H1 (cell line): ENCODE measurements around the gene RCBTB1. TPM values are rescaled to one million over a fixed set of nuclear protein-coding genes. Genes with fewer than 3 reads are reported as not detected.

Experiments used
- CTCF ChIA-PET: fragments of 300-600 bp; sonication (Branson Sonifier 250); formaldehyde crosslinking; loops from one replicate; lab custom pipeline; 2021; ENCODE audit not compliant: partially characterized antibody; lab: Charles Lee
- POLR2A ChIA-PET: fragments of 300-600 bp; sonication (Branson Sonifier 250); formaldehyde crosslinking; loops from one replicate; lab custom pipeline; 2021; ENCODE audit warnings: inconsistent platforms; ENCODE audit not compliant: partially characterized antibody; lab: Charles Lee
- DNase-seq, 2 experiments: peaks; one replicate each; pipeline versions ENCODE4 v3.0.0 to v3.0.0-alpha.2; 2010 to 2022; ENCODE audit warnings: low spot score in 2 of 2, low read depth in 1 of 2, mixed read lengths in 1 of 2
- FAIRE-seq: peaks from 2 replicates; lab custom pipeline; 2011; peaks lifted over from hg19 to GRCh38; lab: Jason Lieb, UNC
- H2AFZ ChIP-seq: 2 replicates; pipeline ENCODE4 v1.8.1; 2012; ENCODE audit warnings: low read length, inconsistent platforms
- H2AK5ac ChIP-seq: 2 replicates; pipeline ENCODE4 v1.6.1; 2013; ENCODE audit warnings: low read depth, low read length
- H2BK120ac ChIP-seq: replicated peaks from 2 replicates; pipeline ENCODE3; 2013; ENCODE audit warnings: low read depth, low read length, inconsistent platforms
- H2BK12ac ChIP-seq: 2 replicates; pipeline ENCODE4 v1.6.1; 2013; ENCODE audit warnings: low read depth, low read length
- H2BK15ac ChIP-seq: 2 replicates; pipeline ENCODE4 v1.6.1; 2013; ENCODE audit warnings: low read length
- H2BK20ac ChIP-seq: 2 replicates; pipeline ENCODE4 v1.6.1; 2013; ENCODE audit warnings: low read length
- H2BK5ac ChIP-seq: 2 replicates; pipeline ENCODE4 v1.6.1; 2013; ENCODE audit warnings: low read depth, low read length
- H3K14ac ChIP-seq: 2 replicates; pipeline ENCODE4 v1.6.1; 2013; ENCODE audit warnings: inconsistent platforms; ENCODE audit not compliant: insufficient read length
- H3K18ac ChIP-seq: 2 replicates; pipeline ENCODE4 v1.6.1; 2013; ENCODE audit warnings: low read length; ENCODE audit errors: extremely low read depth
- H3K23ac ChIP-seq: 2 replicates; pipeline ENCODE4 v1.6.1; 2013; ENCODE audit warnings: inconsistent platforms; ENCODE audit not compliant: insufficient read length
- H3K23me2 ChIP-seq: 2 replicates; pipeline ENCODE4 v1.6.1; 2013; ENCODE audit warnings: low read depth, low read length
- H3K27ac ChIP-seq: 2 replicates; pipeline ENCODE4 v1.6.1; 2011; ENCODE audit warnings: low read depth, low read length, inconsistent platforms
- H3K27me3 ChIP-seq, 4 experiments: replicated peaks in 1 of 4; 1 replicate in 1 of 4; 2 replicates in 3 of 4; pipeline versions ENCODE4 v1.6.1 to v1.8.1; 2011 to 2013; ENCODE audit warnings: low read length in 3 of 4, mild to moderate bottlenecking in 3 of 4, inconsistent platforms in 2 of 4, mixed read lengths in 2 of 4, moderate library complexity in 1 of 4; ENCODE audit not compliant: control insufficient read depth in 3 of 4, insufficient read depth in 3 of 4; ENCODE audit errors: extremely low read depth in 1 of 4
- H3K36me3 ChIP-seq, 4 experiments: 2 replicates each; pipeline versions ENCODE4 v1.6.1 to v1.8.1; 2011 to 2013; ENCODE audit warnings: mild to moderate bottlenecking in 4 of 4, low read length in 3 of 4, moderate library complexity in 2 of 4, control low read depth in 1 of 4, inconsistent platforms in 1 of 4; ENCODE audit not compliant: insufficient read depth in 4 of 4, control insufficient read depth in 2 of 4
- H3K4ac ChIP-seq: replicated peaks from 2 replicates; pipeline ENCODE3; 2013; ENCODE audit warnings: low read length, low read depth, mixed read lengths, inconsistent platforms; ENCODE audit not compliant: insufficient read length
- H3K4me1 ChIP-seq, 4 experiments: replicated peaks in 1 of 4; 1 replicate in 1 of 4; 2 replicates in 3 of 4; pipeline versions ENCODE4 v1.6.1 to v1.8.1; 2011 to 2013; ENCODE audit warnings: low read length in 3 of 4, inconsistent platforms in 2 of 4, mixed read lengths in 1 of 4; ENCODE audit not compliant: insufficient read depth in 4 of 4, control insufficient read depth in 3 of 4
- H3K4me2 ChIP-seq, 2 experiments: 2 replicates each; pipeline versions ENCODE4 v1.6.1 to v1.8.1; 2011 to 2013; ENCODE audit warnings: low read depth in 2 of 2, low read length in 2 of 2, control low read depth in 1 of 2, inconsistent platforms in 1 of 2, mild to moderate bottlenecking in 1 of 2; ENCODE audit not compliant: insufficient read depth in 1 of 2
- H3K4me3 ChIP-seq, 4 experiments: fragments of 200-600, 300-600 bp in 1 of 4; sonication (generic), shearing (Covaris generic), sonication (Bioruptor Twin) in 1 of 4; 2 replicates each; pipeline versions ENCODE4 v1.5.1 to v1.8.1; 2011 to 2016; ENCODE audit warnings: low read length in 4 of 4, low read depth in 3 of 4, control low read depth in 2 of 4, inconsistent platforms in 2 of 4, mild to moderate bottlenecking in 2 of 4, mixed read lengths in 1 of 4, moderate library complexity in 1 of 4; ENCODE audit not compliant: insufficient read depth in 2 of 4; ENCODE audit errors: extremely low read depth in 1 of 4
- H3K56ac ChIP-seq: replicated peaks from 2 replicates; pipeline ENCODE3; 2013; ENCODE audit warnings: low read depth, mild to moderate bottlenecking, mixed read lengths, low read length, inconsistent platforms; ENCODE audit not compliant: insufficient read length
- H3K79me1 ChIP-seq: 2 replicates; pipeline ENCODE4 v1.6.1; 2013; ENCODE audit warnings: low read depth, low read length, control low read depth
- H3K79me2 ChIP-seq, 2 experiments: 2 replicates each; pipeline versions ENCODE4 v1.6.1 to v1.8.1; 2012 to 2013; ENCODE audit warnings: low read length in 2 of 2, mild to moderate bottlenecking in 2 of 2, inconsistent platforms in 1 of 2; ENCODE audit not compliant: insufficient read depth in 2 of 2, control insufficient read depth in 1 of 2
- H3K9ac ChIP-seq, 4 experiments: replicated peaks in 1 of 4; 1 replicate in 1 of 4; 2 replicates in 3 of 4; pipeline versions ENCODE4 v1.6.1 to v1.8.1; 2011 to 2013; ENCODE audit warnings: low read depth in 3 of 4, low read length in 3 of 4, control low read depth in 2 of 4, mild to moderate bottlenecking in 2 of 4, moderate library complexity in 2 of 4, inconsistent platforms in 1 of 4; ENCODE audit errors: extremely low read depth in 1 of 4
- H3K9me3 ChIP-seq, 2 experiments: 2 replicates each; pipeline versions ENCODE4 v1.6.1 to v1.8.1; 2012 to 2013; ENCODE audit warnings: mild to moderate bottlenecking in 2 of 2, moderate library complexity in 2 of 2, control low read depth in 1 of 2, inconsistent platforms in 1 of 2, low read depth in 1 of 2, low read length in 1 of 2, mixed read lengths in 1 of 2; ENCODE audit not compliant: insufficient read depth in 2 of 2
- H4K20me1 ChIP-seq, 2 experiments: replicated peaks in 1 of 2; 2 replicates each; pipeline versions ENCODE3 to v1.8.1; 2011 to 2013; ENCODE audit warnings: inconsistent platforms in 2 of 2, low read length in 2 of 2, mild to moderate bottlenecking in 1 of 2; ENCODE audit not compliant: insufficient read depth in 2 of 2, control insufficient read depth in 1 of 2
- H4K5ac ChIP-seq: 2 replicates; pipeline ENCODE4 v1.6.1; 2013; ENCODE audit warnings: low read length, low read depth, mixed read lengths, inconsistent platforms; ENCODE audit not compliant: insufficient read length
- H4K8ac ChIP-seq: 2 replicates; pipeline ENCODE4 v1.8.0; 2013; ENCODE audit warnings: mild to moderate bottlenecking, moderate library complexity, low read length, inconsistent platforms; ENCODE audit not compliant: insufficient read depth; ENCODE audit errors: extremely low read depth
- H4K91ac ChIP-seq: replicated peaks from 2 replicates; pipeline ENCODE3; 2013; ENCODE audit warnings: low read length, mixed read lengths, inconsistent platforms; ENCODE audit not compliant: insufficient read length
- BCL11A ChIP-seq, 2 experiments: IDR thresholded peaks; one replicate each; pipeline ENCODE4 v1.6.1; 2011; ENCODE audit warnings: low read depth in 2 of 2, low read length in 2 of 2, mild to moderate bottlenecking in 2 of 2
- EP300 ChIP-seq, 2 experiments: IDR thresholded peaks; 1 replicate in 1 of 2; 2 replicates in 1 of 2; pipeline ENCODE4 v1.6.1; 2011 to 2012; ENCODE audit warnings: low read depth in 2 of 2, low read length in 2 of 2, mild to moderate bottlenecking in 2 of 2, borderline replicate concordance in 1 of 2, inconsistent platforms in 1 of 2, moderate library complexity in 1 of 2
- HDAC6 ChIP-seq: IDR thresholded peaks from one replicate; pipeline ENCODE4 v1.7.1; 2012; ENCODE audit warnings: low read depth, mild to moderate bottlenecking, inconsistent platforms, low read length, moderate library complexity
- POU5F1 ChIP-seq: IDR thresholded peaks from 2 replicates; pipeline ENCODE4 v1.6.1; 2011; ENCODE audit warnings: low read depth, mild to moderate bottlenecking, low read length, moderate library complexity
- SAP30 ChIP-seq: fragments of 300-600 bp; sonication (generic); IDR thresholded peaks from 2 replicates; pipeline ENCODE4 v1.7.1; 2012; ENCODE audit warnings: low read length, moderate library complexity, mild to moderate bottlenecking, inconsistent platforms; ENCODE audit not compliant: insufficient read depth, insufficient replicate concordance
- SIN3A ChIP-seq, 2 experiments: IDR thresholded peaks in 1 of 2; conservative IDR thresholded peaks in 1 of 2; 2 replicates each; pipeline ENCODE4 v1.6.1; 2011 to 2012; ENCODE audit warnings: low read length in 2 of 2, improper control_type of control experiment in 1 of 2, low read depth in 1 of 2, mild to moderate bottlenecking in 1 of 2
- SIX5 ChIP-seq: IDR thresholded peaks from 2 replicates; pipeline ENCODE4 v1.6.1; 2011; ENCODE audit warnings: mild to moderate bottlenecking, low read depth, low read length
- SP1 ChIP-seq: IDR thresholded peaks from 2 replicates; pipeline ENCODE4 v1.6.1; 2011; ENCODE audit warnings: low read depth, low read length
- SP2 ChIP-seq: IDR thresholded peaks from 2 replicates; pipeline ENCODE4 v1.6.1; 2012; ENCODE audit warnings: mild to moderate bottlenecking, low read length, inconsistent platforms
- TEAD4 ChIP-seq: IDR thresholded peaks from 2 replicates; pipeline ENCODE4 v1.6.1; 2012; ENCODE audit warnings: low read depth, low read length, inconsistent platforms, mixed read lengths
- YY1 ChIP-seq: IDR thresholded peaks from 2 replicates; pipeline ENCODE4 v1.6.1; 2011; ENCODE audit warnings: low read depth, mild to moderate bottlenecking, low read length
- WGBS, 2 experiments: shearing (Covaris generic) in 1 of 2; methylation state at CpG; one replicate each; pipeline versions ENCODE4 v1.1.6 to v1.1.7; 2013 to 2015; ENCODE audit warnings: low lambda C conversion rate in 2 of 2, mixed read lengths in 2 of 2, inconsistent platforms in 1 of 2, low coverage in 1 of 2, missing lambda C conversion rate in 1 of 2; ENCODE audit not compliant: insufficient replicate concordance in 2 of 2, insufficient coverage in 1 of 2, insufficient read length in 1 of 2; ENCODE audit errors: extremely low coverage in 1 of 2, missing lambda C conversion rate in 1 of 2; 5-methylcytosine and 5-hydroxymethylcytosine counted together
- polyA plus RNA-seq, 7 experiments: library from polyadenylated mRNA; depleted of rRNA in 3 of 7; stranded (reverse) in 5 of 7; unstranded in 2 of 7; fragments of >200 nt in 5 of 7; fragments of 200-250 nt in 2 of 7; gene quantifications; 1 replicate in 5 of 7; 2 replicates in 1 of 7; 4 replicates in 1 of 7; pipeline versions ENCODE4 v1.2.1 to v1.2.3, GENCODE V29; 2011 to 2013; ENCODE audit warnings: missing spikeins in 2 of 7, mixed read lengths in 2 of 7
- total RNA-seq: library from RNA; stranded (reverse); fragmentation: NEBNext Ultra II Directional; extraction: Animal tissue kit (Norgen Biotek cat#: 25700); gene quantifications from 2 replicates; pipeline ENCODE4 v1.2.1, GENCODE V29; 2021

Gene RCBTB1
- total and polyA plus RNA-seq, 2 of the 8 experiments (the other 6 are each of a cell fraction or from before 2014, with no cell fraction given), result 13.7 to 29.8 TPM

DNA sequence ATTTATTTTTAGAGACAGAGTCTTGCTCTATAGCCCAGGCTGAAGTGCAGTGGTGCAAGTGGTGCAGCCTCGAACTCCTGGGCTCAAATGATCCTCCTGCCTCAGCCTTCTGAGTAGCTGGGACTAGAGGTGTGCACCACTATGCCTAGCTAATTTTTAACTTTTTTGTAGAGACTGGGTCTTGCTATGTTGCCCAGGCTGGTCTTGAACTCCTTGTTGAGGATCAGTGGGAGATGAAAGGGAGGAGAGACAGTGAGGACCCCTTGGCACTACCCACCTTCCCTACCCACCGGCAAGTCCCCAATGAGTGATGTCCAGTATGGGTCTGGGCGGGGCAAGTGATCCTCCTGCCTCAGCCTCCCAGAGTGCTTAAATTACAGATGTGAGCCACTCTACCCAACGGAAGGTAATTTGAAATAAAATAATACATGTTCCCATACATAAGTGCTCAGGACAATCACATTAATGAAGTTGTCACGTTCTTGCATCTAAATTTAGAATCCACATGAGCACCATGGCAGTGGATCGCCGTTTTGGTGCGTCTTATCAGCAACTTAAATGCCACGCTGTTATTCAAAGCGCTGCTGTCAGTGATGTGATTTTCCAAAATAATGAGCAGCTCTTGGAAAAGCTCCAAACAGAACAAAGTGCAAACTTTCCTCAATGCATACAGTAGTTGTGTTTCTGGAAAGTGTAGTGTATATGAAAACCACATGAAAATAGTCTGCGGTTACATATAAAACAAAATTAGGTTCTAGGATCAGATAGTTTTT is 37.0 kb upstream of the RCBTB1 start:
- no peaks in the 10 kb centered on the region for H3K23me2 ChIP-seq
- H3K9ac ChIP-seq, result no peak overlapping the region
- no peaks in the 10 kb centered on the region for H3K79me1 ChIP-seq
- H2BK120ac ChIP-seq, result no peak overlapping the region
- no peaks in the 10 kb centered on the region for H3K79me2 ChIP-seq
- no CpG with 5 or more reads among the region's 11 CpGs for WGBS, 2 experiments
- H3K27ac ChIP-seq, result no peak overlapping the region
- no peak overlapping the region for H3K4me3 ChIP-seq
- no peaks in the 10 kb centered on the region for H3K36me3 ChIP-seq
- no peak overlapping the region for H3K14ac ChIP-seq
- no peak overlapping the region for H4K8ac ChIP-seq
- no peak overlapping the region for H3K23ac ChIP-seq
- H3K4ac ChIP-seq, result no peak overlapping the region
- no peak overlapping the region for H2AK5ac ChIP-seq
- no peak overlapping the region for H3K18ac ChIP-seq
- no peak overlapping the region for H2BK12ac ChIP-seq
- TF ChIP-seq EP300 (IDR thresholded peaks at IDR 0.05; ENCODE audit: borderline replicate concordance in 1 of 2, low read depth in 2 of 2, low read length in 2 of 2) (no peak), POU5F1 (no peak), SAP30 (no peak), SIX5 (no peak), SIN3A (conservative IDR thresholded peaks at IDR 0.05 in 1 of 2, IDR thresholded peaks at IDR 0.05 in 1 of 2; ENCODE audit: low read depth in 1 of 2, low read length in 2 of 2) (no peak), TEAD4 (no peak), YY1 (no peak), SP2 (no peak), SP1 (no peak), HDAC6 (no peak), BCL11A (IDR thresholded peaks at IDR 0.05; ENCODE audit: low read depth in 2 of 2, low read length in 2 of 2) (no peak)
- TF ChIP-seq, all 59 proteins: peak for 0
- no peak for FAIRE-seq
- DNase-seq, result no peak
- peaks cover 0 to 3% (median 0%) of the 10 kb centered on the region in 4 experiments; a peak in 1 of 7 replicates for H3K4me1 ChIP-seq
- no peak overlapping the region for H4K5ac ChIP-seq
- H2AFZ ChIP-seq, result no peak overlapping the region
- CTCF ChIA-PET, result no interaction called here
- no peaks in the 10 kb centered on the region for H3K9me3 ChIP-seq
- POLR2A ChIA-PET, result no interaction called here
- no peak overlapping the region for H2BK15ac ChIP-seq
- H2BK20ac ChIP-seq, result no peak overlapping the region
- H3K27me3 ChIP-seq, result no peaks in the 10 kb centered on the region
- H3K4me2 ChIP-seq, result no peak overlapping the region
- no peak overlapping the region for H2BK5ac ChIP-seq
- H4K20me1 ChIP-seq, result no peaks in the 10 kb centered on the region
- no peak overlapping the region for H3K56ac ChIP-seq
- no peak overlapping the region for H4K91ac ChIP-seq
